ES-I3 (cell line): ENCODE measurements around the gene CBLN3.

Experiments
- H3K36me3 ChIP-seq: 2 replicates; pipeline ENCODE4 v1.6.1; 2013; ENCODE audit warnings: mild to moderate bottlenecking, low read length, control low read depth, moderate library complexity; ENCODE audit not compliant: insufficient read depth
- H3K4me1 ChIP-seq: 2 replicates; pipeline ENCODE4 v1.6.1; 2013; ENCODE audit warnings: mild to moderate bottlenecking, control low read depth, low read length; ENCODE audit not compliant: insufficient read depth
- H3K9ac ChIP-seq: 2 replicates; pipeline ENCODE4 v1.6.1; 2013; ENCODE audit warnings: low read depth, mild to moderate bottlenecking, low read length, moderate library complexity
- H3K9me3 ChIP-seq: 2 replicates; pipeline ENCODE4 v1.6.1; 2013; ENCODE audit warnings: mild to moderate bottlenecking, low read length, moderate library complexity; ENCODE audit not compliant: control insufficient read depth, insufficient read depth

CBLN3 gene

DNA sequence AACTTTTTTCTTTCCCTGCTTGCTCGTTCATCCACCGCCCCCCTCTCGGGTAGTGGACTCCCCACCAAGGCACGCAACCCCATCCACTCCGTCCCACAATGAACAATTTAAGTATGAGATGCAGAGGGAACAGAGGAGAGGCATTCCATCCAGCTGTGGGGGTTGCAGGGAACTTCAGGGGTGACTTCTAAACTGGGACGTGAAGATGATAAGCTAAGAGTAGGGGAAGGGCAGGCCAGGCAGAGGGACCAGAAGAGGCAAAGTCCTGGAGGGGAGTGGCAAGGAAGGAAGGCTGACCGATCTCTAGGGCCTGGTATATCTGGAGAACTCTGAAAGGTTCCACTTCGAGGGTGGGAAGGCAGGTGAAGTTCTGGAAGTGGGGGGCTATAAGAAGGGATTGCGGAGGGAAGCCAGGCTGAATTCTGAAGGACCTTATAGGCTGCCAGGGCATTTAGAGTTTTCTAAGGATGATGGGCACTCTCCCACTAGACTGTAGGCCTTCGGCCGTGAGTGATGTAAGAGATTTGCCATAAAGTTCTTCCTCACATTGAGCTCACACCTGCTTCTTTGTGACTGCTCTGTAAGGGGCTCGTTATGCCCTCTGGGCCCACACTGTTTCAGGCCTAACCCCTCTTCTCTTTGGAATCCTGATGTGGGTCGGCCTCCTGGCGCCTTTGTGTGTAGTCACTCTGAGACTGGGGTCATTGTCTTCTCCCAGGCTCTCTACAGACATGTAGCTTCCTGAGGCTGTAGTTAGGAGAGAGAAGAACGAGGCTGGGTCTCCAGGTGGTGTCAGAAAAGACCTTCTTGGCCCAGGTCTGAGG, 49.3 kb downstream of the CBLN3 start:
- no peaks in the 10 kb centered on the region for H3K36me3 ChIP-seq
- no peaks in the 10 kb centered on the region for H3K9me3 ChIP-seq
- no peak overlapping the region for H3K9ac ChIP-seq
- peaks cover 29% of the 10 kb centered on the region for H3K4me1 ChIP-seq

DNA sequence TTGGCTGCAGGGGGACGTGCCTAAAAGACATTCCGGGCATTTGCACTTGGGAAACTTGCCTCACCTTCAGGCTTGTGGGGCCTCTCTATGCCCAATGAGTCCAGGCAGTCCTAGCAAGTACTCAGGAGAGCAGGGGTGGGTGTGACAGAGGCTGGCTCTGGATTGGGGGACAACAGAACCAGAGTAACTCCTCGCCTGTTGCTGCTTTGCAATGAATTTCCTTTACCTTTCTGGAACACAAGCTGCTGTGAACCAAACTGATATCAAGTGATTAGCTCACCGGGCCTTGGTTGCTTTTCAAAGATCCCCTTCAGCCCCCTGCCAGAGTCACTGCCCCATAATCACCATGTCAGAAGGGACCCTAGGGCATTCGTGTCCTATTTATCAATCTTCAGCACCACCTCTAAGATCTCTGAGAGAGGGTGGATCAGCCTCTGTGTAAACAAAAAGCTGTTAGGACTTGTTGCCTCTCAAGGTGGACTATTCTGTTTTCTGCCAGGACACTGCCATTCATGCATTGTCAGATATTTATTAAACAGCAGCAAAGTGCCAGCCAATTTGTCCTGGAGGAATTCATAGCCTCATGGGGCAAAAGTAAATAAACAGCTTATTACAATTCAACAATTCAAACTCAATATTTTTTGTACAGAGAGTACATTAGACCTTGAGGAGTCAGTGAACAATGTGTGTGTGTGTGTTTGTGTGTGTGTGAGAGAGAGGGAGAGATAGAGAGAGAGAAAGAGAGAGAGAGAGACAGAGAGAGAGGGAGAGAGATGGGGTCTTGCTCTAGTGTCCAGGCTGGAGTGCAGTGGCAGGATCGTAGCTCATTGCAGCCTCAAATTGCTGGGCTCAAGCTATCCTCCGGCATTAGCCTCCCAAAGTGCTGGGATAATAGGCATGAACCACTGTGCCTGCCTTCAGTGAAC, 50.2 kb downstream of the CBLN3 start:
- Histone ChIP-seq H3K9ac (no peak overlapping the region), H3K36me3 (no peaks in the 10 kb centered on the region)

DNA sequence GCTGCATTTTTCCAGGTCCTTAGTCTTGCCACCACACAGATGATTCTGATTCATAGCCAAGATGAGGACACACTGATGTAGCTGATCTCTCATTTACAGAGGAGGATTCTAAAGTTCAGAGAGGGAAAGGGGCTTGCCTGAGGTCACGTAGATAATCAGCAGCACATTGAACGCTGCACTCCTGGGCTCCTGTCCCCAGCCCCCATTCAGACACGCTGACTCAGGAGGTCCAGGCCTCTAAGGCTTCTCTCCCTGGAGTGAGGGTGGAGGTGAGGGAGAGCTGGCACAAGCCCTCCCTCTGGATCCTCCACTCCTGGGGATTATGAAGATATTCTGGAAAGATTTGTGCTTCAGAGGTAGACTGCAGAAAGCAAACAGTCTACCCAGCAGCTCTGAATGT, 51.1 kb downstream of the CBLN3 start:
- Histone ChIP-seq H3K9ac (no peak overlapping the region), H3K4me1 (peaks cover 29% of the 10 kb centered on the region), H3K9me3 (no peaks in the 10 kb centered on the region), H3K36me3 (no peaks in the 10 kb centered on the region)

More for the DNA sequence above, 50.2 kb downstream of the CBLN3 start:
- peaks cover 29% of the 10 kb centered on the region for H3K4me1 ChIP-seq
- no peaks in the 10 kb centered on the region for H3K9me3 ChIP-seq

DNA sequence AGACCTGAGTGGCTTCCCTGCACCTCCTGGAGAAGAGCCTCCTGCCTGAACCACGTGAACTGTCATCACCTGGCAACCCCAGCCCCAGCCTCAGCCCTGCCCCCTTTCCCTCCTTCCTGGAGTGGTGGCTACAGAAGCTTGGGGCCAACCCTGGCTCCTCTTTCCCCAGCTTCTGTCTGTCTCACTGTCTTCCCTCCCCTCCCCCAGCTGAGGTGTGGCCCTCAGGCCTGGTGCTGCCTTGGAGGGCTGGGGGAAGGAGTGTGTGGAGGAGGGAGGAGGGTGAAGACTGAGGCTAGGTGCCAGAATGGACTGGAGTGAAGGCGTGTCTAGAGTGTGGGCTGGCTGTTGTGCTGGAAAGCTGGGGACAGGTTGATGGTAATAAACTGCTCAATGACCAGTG, 51.8 kb downstream of the CBLN3 start:
- no peak overlapping the region for H3K9ac ChIP-seq
- H3K4me1 ChIP-seq, result peaks cover 29% of the 10 kb centered on the region
- no peaks in the 10 kb centered on the region; the same call in 1 of the 2 replicates for H3K36me3 ChIP-seq
- no peaks in the 10 kb centered on the region for H3K9me3 ChIP-seq

DNA sequence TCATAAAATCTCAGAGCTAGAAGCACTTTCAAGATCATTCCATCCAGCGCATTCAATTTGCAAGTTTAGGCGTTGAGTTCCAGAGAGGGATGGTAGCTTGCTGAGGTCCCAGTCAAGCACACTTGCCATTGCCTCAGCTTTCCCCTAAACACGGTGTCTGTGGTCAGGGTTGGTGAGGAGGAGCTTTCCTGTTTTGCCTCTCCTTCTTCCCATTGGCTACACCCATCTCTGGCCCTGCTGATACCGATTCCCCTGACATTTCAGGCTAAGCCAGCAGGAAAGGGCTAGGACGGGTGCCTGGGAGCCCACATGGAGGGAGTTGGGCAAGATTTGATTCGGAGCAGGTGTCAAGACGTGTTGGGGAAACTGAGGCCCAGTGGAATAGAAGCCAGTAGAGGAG, 52.3 kb downstream of the CBLN3 start:
- no peaks in the 10 kb centered on the region; the same call in 1 of the 2 replicates for H3K36me3 ChIP-seq
- no peaks in the 10 kb centered on the region for H3K9me3 ChIP-seq

More for the DNA sequence above, 52.3 kb downstream of the CBLN3 start:
- peaks cover 29% of the 10 kb centered on the region for H3K4me1 ChIP-seq
- H3K9ac ChIP-seq, result peak overlapping the region; percentile 50; the same call in 1 of the 2 replicates
